Endothelial cell of umbilical vein (primary cell): ENCODE measurements around the gene C19orf73. TPM values are rescaled to one million over a fixed set of nuclear protein-coding genes. Genes with fewer than 3 reads are reported as not detected.

Source experiments
- BruUV-seq: library from RNA; stranded (reverse); fragments of 400-500 nt; replicated peaks from 2 replicates; lab custom pipeline; 2021; lab: Mats Ljungman, UMichigan
- CTCF ChIA-PET: fragments of 300-600, 350-600 bp; sonication (Branson Sonifier 250); formaldehyde crosslinking; loops from one replicate; lab custom pipeline; 2021; ENCODE audit warnings: antibody characterized with exemption, inconsistent platforms; lab: Charles Lee
- POLR2A ChIA-PET: fragments of 300-600, 350-600 bp; sonication (Branson Sonifier 250); formaldehyde crosslinking; loops from one replicate; lab custom pipeline; 2021; ENCODE audit warnings: antibody characterized with exemption, inconsistent platforms; lab: Charles Lee
- DNase-seq: peaks from one replicate; pipeline ENCODE4 v3.0.0-alpha.2; 2011; ENCODE audit warnings: low read depth, low spot score
- FAIRE-seq: peaks from 2 replicates; lab custom pipeline; 2011; peaks lifted over from hg19 to GRCh38; lab: Jason Lieb, UNC
- H2AFZ ChIP-seq: 2 replicates; pipeline ENCODE4 v1.6.0; 2012; ENCODE audit warnings: low read depth, low read length, control low read depth, inconsistent platforms
- H3K27ac ChIP-seq: 2 replicates; pipeline ENCODE4 v1.5.1; 2011; ENCODE audit warnings: low read depth, mild to moderate bottlenecking, control low read depth, low read length, moderate library complexity; ENCODE audit not compliant: insufficient read depth
- H3K27me3 ChIP-seq, 2 experiments: 2 replicates each; pipeline versions ENCODE4 v1.6.0 to v1.6.1; 2011; ENCODE audit warnings: low read length in 2 of 2, mixed read lengths in 1 of 2; ENCODE audit not compliant: control insufficient read depth in 2 of 2, insufficient read depth in 2 of 2
- H3K36me3 ChIP-seq, 2 experiments: 2 replicates in 1 of 2; 3 replicates in 1 of 2; pipeline ENCODE4 v1.5.1; 2011; ENCODE audit warnings: low read length in 2 of 2, mild to moderate bottlenecking in 1 of 2, moderate library complexity in 1 of 2; ENCODE audit not compliant: control insufficient read depth in 2 of 2, insufficient read depth in 2 of 2; ENCODE audit errors: extremely low read depth in 1 of 2
- H3K4me1 ChIP-seq: 3 replicates; pipeline ENCODE4 v1.5.1; 2011; ENCODE audit warnings: mild to moderate bottlenecking, low read length; ENCODE audit not compliant: control insufficient read depth, insufficient read depth; ENCODE audit errors: extremely low read depth
- H3K4me2 ChIP-seq: 2 replicates; pipeline ENCODE4 v1.6.1; 2011; ENCODE audit warnings: low read length, control low read depth, mixed read lengths; ENCODE audit not compliant: insufficient read depth
- H3K4me3 ChIP-seq, 3 experiments: fragments of 200-600 bp in 1 of 3; sonication (generic), shearing (Covaris generic) in 1 of 3; replicated peaks in 1 of 3; 2 replicates each; pipeline ENCODE4 v1.5.1; 2011 to 2016; ENCODE audit warnings: control low read depth in 3 of 3, low read length in 3 of 3, mild to moderate bottlenecking in 2 of 3, inconsistent platforms in 1 of 3, low read depth in 1 of 3, moderate library complexity in 1 of 3; ENCODE audit not compliant: insufficient read depth in 1 of 3
- H3K79me2 ChIP-seq: 2 replicates; pipeline ENCODE4 v1.6.0; 2012; ENCODE audit warnings: low read length, inconsistent platforms; ENCODE audit not compliant: control insufficient read depth, insufficient read depth
- H3K9ac ChIP-seq: replicated peaks from 2 replicates; pipeline ENCODE3; 2011; ENCODE audit warnings: low read length, control low read depth; ENCODE audit not compliant: insufficient read depth; ENCODE audit errors: extremely low read depth
- H3K9me1 ChIP-seq: replicated peaks from 3 replicates; pipeline ENCODE4 v1.6.0; 2011; ENCODE audit warnings: mild to moderate bottlenecking, low read length; ENCODE audit not compliant: control insufficient read depth, insufficient read depth; ENCODE audit errors: extremely low read depth
- H3K9me3 ChIP-seq: replicated peaks from 2 replicates; pipeline ENCODE4 v1.5.1; 2012; ENCODE audit warnings: low read length, inconsistent platforms; ENCODE audit not compliant: control insufficient read depth, insufficient read depth
- H4K20me1 ChIP-seq: replicated peaks from 2 replicates; pipeline ENCODE3; 2011; ENCODE audit warnings: mild to moderate bottlenecking, low read length; ENCODE audit not compliant: control insufficient read depth, insufficient read depth; ENCODE audit errors: extremely low read depth
- CTCF ChIP-seq, 2 donors: IDR thresholded peaks; 1 replicate in 1 of 2; 2 replicates in 1 of 2; pipeline ENCODE4 v1.5.1; 2011; ENCODE audit warnings: low read length in 2 of 2, mild to moderate bottlenecking in 2 of 2, moderate library complexity in 2 of 2, control low read depth in 1 of 2, inconsistent platforms in 1 of 2, low read depth in 1 of 2; ENCODE audit not compliant: insufficient read depth in 1 of 2; ENCODE audit errors: extremely low read depth in 1 of 2
- EZH2 ChIP-seq: IDR thresholded peaks from 2 replicates; pipeline ENCODE4 v1.6.1; 2012; ENCODE audit warnings: borderline replicate concordance, low read depth, mild to moderate bottlenecking, moderate library complexity, low read length, inconsistent platforms; ENCODE audit not compliant: severe bottlenecking
- FOS ChIP-seq: IDR thresholded peaks from 2 replicates; pipeline ENCODE4 v1.6.1; 2011; ENCODE audit warnings: mild to moderate bottlenecking, low read length, moderate library complexity, borderline replicate concordance; ENCODE audit not compliant: insufficient read depth
- GATA2 ChIP-seq: IDR thresholded peaks from 2 replicates; pipeline ENCODE4 v1.7.0; 2011; ENCODE audit warnings: low read depth, mild to moderate bottlenecking, moderate library complexity, mixed read lengths, low read length; ENCODE audit not compliant: insufficient read length, insufficient read depth
- JUN ChIP-seq: IDR thresholded peaks from 2 replicates; pipeline ENCODE4 v1.6.1; 2011; ENCODE audit warnings: borderline replicate concordance, low read depth; ENCODE audit not compliant: insufficient read length, insufficient read depth
- MAX ChIP-seq: IDR thresholded peaks from 2 replicates; pipeline ENCODE4 v1.6.1; 2011; ENCODE audit not compliant: insufficient read depth, insufficient read length
- MYC ChIP-seq: IDR thresholded peaks from one replicate; pipeline ENCODE4 v1.6.1; 2011; ENCODE audit warnings: mild to moderate bottlenecking, low read depth, low read length
- POLR2A ChIP-seq: IDR thresholded peaks from 2 replicates; pipeline ENCODE4 v1.6.1; 2012; ENCODE audit warnings: low read depth, mild to moderate bottlenecking, control low read depth, low read length
- POLR2AphosphoS5 ChIP-seq: IDR thresholded peaks from 2 replicates; pipeline ENCODE4 v1.6.1; 2012; ENCODE audit warnings: low read depth, mild to moderate bottlenecking, control low read depth, low read length, moderate library complexity; ENCODE audit not compliant: insufficient read depth
- dilution Hi-C: fragments of 300-500 bp; cut with MboI; formaldehyde crosslinking; loops from one replicate; pipeline ENCODE4 v1.15.0; 2019; ENCODE audit warnings: low sequenced_read_pairs; ENCODE audit not compliant: extremely low pct_ligation_motif_present
- intact Hi-C: fragments of 100-400 bp; cut with micrococcal nuclease; formaldehyde crosslinking; loops from one replicate; pipeline ENCODE4 v1.10.0; 2022
- polyA plus RNA-seq, 4 experiments: library from polyadenylated mRNA; depleted of rRNA in 3 of 4; stranded (reverse) in 3 of 4; unstranded in 1 of 4; fragments of >200 nt; gene quantifications; 2 replicates each; pipeline versions ENCODE4 v1.2.1 to v1.2.3, GENCODE V29; 2011 to 2012; ENCODE audit warnings: missing spikeins in 1 of 4
- total RNA-seq: library from RNA; stranded (reverse); gene quantifications from 2 replicates; pipeline ENCODE4 v1.2.3, GENCODE V29; 2021

The C19orf73 gene
- total and polyA plus RNA-seq, 2 donors (not counting 3 experiments of a cell fraction or from before 2014, with no cell fraction given) = 1.8 TPM; not detected in 1

- no peaks in the 10 kb centered on the region for H3K79me2 ChIP-seq
- dilution Hi-C loops = no loop called here
- no peak overlapping the region for H3K27ac ChIP-seq
- peaks cover 0 to 2% of the 10 kb centered on the region in 2 experiments for H3K27me3 ChIP-seq
- CTCF ChIA-PET = interaction anchor here (1.9 to 2.0 kb wide), 2 partner anchors 29 to 72 kb away, joined by 14 to 15 read pairs; no protein-coding TSS in a partner anchor
- H3K4me1 ChIP-seq = no peaks in the 10 kb centered on the region
- no peak for TF ChIP-seq FOS
- no peak for TF ChIP-seq GATA2
- TF ChIP-seq MAX = no peak
- TF ChIP-seq POLR2AphosphoS5 = no peak
- no peak for TF ChIP-seq MYC
- no peak for TF ChIP-seq EZH2
- TF ChIP-seq CTCF (IDR thresholded peaks at IDR 0.05; ENCODE audit: extremely low read depth in 1 of 2, insufficient read depth in 1 of 2, low read depth in 1 of 2, low read length in 2 of 2) = no peak
- no peak for TF ChIP-seq JUN
- no peak for TF ChIP-seq POLR2A
- intact Hi-C loops = loop anchor here (5.0 kb wide), 1 partner anchor 39 kb away; the partner anchor contains the start of gene SNRNP70
- DNase-seq (no peak), FAIRE-seq (no peak)
- H3K9me3 ChIP-seq = no peaks in the 10 kb centered on the region
- H2AFZ ChIP-seq = no peak overlapping the region
- no peak overlapping the region for H3K4me2 ChIP-seq
- BruUV-seq = no TSS peak
- POLR2A ChIA-PET = no interaction called here
- H3K9ac ChIP-seq = no peak overlapping the region
- no peaks in the 10 kb centered on the region for H3K36me3 ChIP-seq
- H4K20me1 ChIP-seq = no peaks in the 10 kb centered on the region
- H3K4me3 ChIP-seq = no peak overlapping the region
- no peaks in the 10 kb centered on the region for H3K9me1 ChIP-seq
Observed at GRCh38 chr19:49126575-49126974, 7.6 kb upstream of the C19orf73 start.
